GM21360 (cell line): Measurements from ENCODE around the gene LGALS12.
A peak's percentile ranks its signal among the peaks of the same experiment; 100 is the strongest.

Experiments used
- ATAC-seq: cut with Tn5 transposase; IDR thresholded peaks from one replicate; pipeline ENCODE4 v1.9.1; 2021; ENCODE audit warnings: mild to moderate bottlenecking, moderate library complexity; ENCODE audit not compliant: unreplicated experiment

Gene LGALS12

GRCh38 chr11:63558459-63559157, 52.7 kb downstream of the LGALS12 start:
- no peak for ATAC-seq

- ATAC-seq: no peak
Observed at GRCh38 chr11:63560506-63561180, 54.8 kb downstream of the LGALS12 start.

GRCh38 chr11:63563201-63564055, 57.5 kb downstream of the LGALS12 start, which contains the start of gene PLAAT2:
PLAAT2 (minus strand) TSS chr11:63563379; CDS start chr11:63563324, 55 bp downstream.
- peak; percentile 2 for ATAC-seq

DNA sequence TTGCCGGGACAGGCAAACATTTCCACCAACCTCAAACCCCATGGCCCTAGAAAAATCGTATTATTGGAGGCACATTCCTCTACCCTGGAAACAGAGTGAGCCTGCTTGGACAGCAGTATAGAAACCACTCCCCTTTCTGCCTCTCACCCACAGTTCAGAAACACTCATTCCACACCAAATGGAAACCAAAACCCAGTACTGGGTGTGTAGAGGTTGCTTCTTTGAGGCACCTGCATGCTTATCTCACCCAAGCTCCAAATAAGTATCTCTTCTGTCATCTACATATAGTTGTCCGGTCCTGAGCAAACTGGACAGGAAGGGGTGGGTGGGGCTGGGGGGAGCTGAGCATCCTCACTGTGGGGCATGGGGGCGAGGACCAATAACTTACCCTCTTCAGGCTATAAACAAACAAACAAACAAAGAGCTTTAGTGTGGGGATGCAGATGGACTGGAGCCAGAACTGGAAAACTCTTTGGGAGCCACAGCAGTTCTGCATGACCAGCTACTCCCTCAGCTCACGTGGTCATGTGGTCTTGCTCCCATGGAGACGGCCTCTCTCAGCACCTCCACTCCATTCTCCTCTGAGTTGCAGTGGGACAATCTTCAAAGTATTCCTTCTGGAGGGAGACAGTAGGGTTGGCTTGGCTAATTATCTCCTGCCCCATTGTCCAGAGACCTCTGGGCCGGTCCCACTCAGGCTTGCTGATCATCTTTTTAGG, 58.3 kb downstream of the LGALS12 start:
- ATAC-seq: peak; percentile 65

DNA sequence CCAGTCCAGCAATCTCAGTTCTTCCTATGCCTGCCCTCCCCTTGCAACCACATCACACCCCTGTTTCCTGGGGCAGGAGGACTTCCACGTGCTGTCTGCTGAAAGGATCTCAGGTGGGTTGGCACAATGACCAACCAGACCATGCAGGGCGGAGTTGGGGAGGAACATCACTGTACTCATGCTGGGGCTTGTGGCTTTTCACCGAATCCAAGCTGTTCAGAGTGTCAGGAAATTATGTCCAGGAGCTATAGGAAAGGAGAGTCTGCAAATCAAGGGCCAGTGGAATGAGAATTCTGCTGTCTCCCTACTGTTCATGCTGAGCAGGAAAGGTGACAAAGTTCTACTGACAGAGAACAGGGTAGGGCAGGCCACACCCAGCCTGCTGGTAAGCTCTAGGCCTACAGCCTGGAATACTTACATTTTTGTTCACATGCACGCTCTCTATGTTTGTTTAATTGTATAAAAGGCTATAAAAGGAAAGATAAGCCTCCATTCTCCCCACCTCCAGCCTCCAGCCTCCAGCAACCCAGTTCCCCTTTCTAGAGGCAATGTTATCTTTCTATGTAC, 59.0 kb downstream of the LGALS12 start:
- ATAC-seq: no peak
